GM23338 (cell line): ENCODE results near the gene FYTTD1. TPM values are rescaled to one million over a fixed set of nuclear protein-coding genes. Genes with fewer than 3 reads are reported as not detected.

Source experiments
- ATAC-seq: fragments of 200-7000 bp; cut with Tn5 transposase; 3 replicates; pipeline ENCODE4 v1.9.1; 2020
- DNase-seq: peaks from one replicate; pipeline ENCODE4 v3.0.0-alpha.2; 2015; ENCODE audit warnings: low spot score
- H2AFZ ChIP-seq: fragments of 200-600 bp; sonication (generic); 2 replicates; pipeline ENCODE4 v1.8.0; 2016; ENCODE audit warnings: antibody characterized with exemption, mild to moderate bottlenecking, moderate library complexity
- H3F3A ChIP-seq: fragments of 200-600 bp; sonication (generic); replicated peaks from 2 replicates; pipeline ENCODE4 v1.8.0; 2017; ENCODE audit warnings: antibody characterized with exemption, mixed run types, low read depth
- H3K27ac ChIP-seq: fragments of 200-600 bp; sonication (generic); 2 replicates; pipeline ENCODE4 v1.6.1; 2016; ENCODE audit warnings: low read depth
- H3K27me3 ChIP-seq: fragments of 200-600 bp; sonication (generic); 2 replicates; pipeline ENCODE4 v1.8.0; 2016; ENCODE audit warnings: mild to moderate bottlenecking, mixed run types, moderate library complexity; ENCODE audit not compliant: insufficient read depth
- H3K36me3 ChIP-seq: fragments of 200-600 bp; sonication (generic); 2 replicates; pipeline ENCODE4 v1.8.0; 2016; ENCODE audit warnings: mild to moderate bottlenecking; ENCODE audit not compliant: insufficient read depth
- H3K4me1 ChIP-seq: fragments of 200-600 bp; sonication (generic); 2 replicates; pipeline ENCODE4 v1.8.0; 2016; ENCODE audit warnings: mild to moderate bottlenecking, moderate library complexity; ENCODE audit not compliant: insufficient read depth
- H3K4me2 ChIP-seq: fragments of 200-600 bp; sonication (generic); 2 replicates; pipeline ENCODE4 v1.7.1; 2017; ENCODE audit warnings: mixed run types
- H3K4me3 ChIP-seq: fragments of 200-600 bp; sonication (generic); 2 replicates; pipeline ENCODE4 v1.6.1; 2016; ENCODE audit warnings: mixed run types
- H3K79me2 ChIP-seq: fragments of 200-600 bp; sonication (generic); replicated peaks from 2 replicates; pipeline ENCODE4 v1.8.0; 2017; ENCODE audit warnings: mild to moderate bottlenecking; ENCODE audit not compliant: insufficient read depth
- H3K9me2 ChIP-seq: fragments of 200-600 bp; sonication (generic); 2 replicates; pipeline ENCODE4 v1.8.0; 2017; ENCODE audit not compliant: insufficient read depth
- H4K20me1 ChIP-seq: fragments of 200-600 bp; sonication (generic); replicated peaks from 2 replicates; pipeline ENCODE4 v1.8.0; 2017; ENCODE audit warnings: mild to moderate bottlenecking; ENCODE audit not compliant: insufficient read depth
- H3K27ac Mint-ChIP-seq: 2 replicates; pipeline ENCODE4 v1.8.0; 2020; ENCODE audit warnings: inconsistent platforms, mild to moderate bottlenecking, moderate library complexity, mixed read lengths
- H3K27me3 Mint-ChIP-seq: 3 replicates; pipeline ENCODE4 v1.8.0; 2022; ENCODE audit warnings: low read depth, mild to moderate bottlenecking, moderate library complexity, mixed read lengths, inconsistent platforms; ENCODE audit not compliant: insufficient read depth, poor library complexity
- H3K36me3 Mint-ChIP-seq: 3 replicates; pipeline ENCODE4 v1.8.0; 2021; ENCODE audit warnings: low read depth, mild to moderate bottlenecking, inconsistent platforms, moderate library complexity, mixed read lengths
- H3K4me1 Mint-ChIP-seq: 3 replicates; pipeline ENCODE4 v1.8.0; 2020; ENCODE audit warnings: mild to moderate bottlenecking, inconsistent platforms, mixed read lengths
- H3K4me3 Mint-ChIP-seq: 3 replicates; pipeline ENCODE4 v1.8.0; 2021; ENCODE audit warnings: moderate library complexity, mild to moderate bottlenecking, inconsistent platforms, mixed read lengths
- H3K9me3 Mint-ChIP-seq: 3 replicates; pipeline ENCODE4 v1.8.0; 2020; ENCODE audit warnings: moderate library complexity, mild to moderate bottlenecking, inconsistent platforms, mixed read lengths
- CREB1 ChIP-seq: fragments of 250-450 bp; sonication (Bioruptor Pico); IDR thresholded peaks from 2 replicates; pipeline ENCODE4 v1.5.0; 2020; ENCODE audit warnings: low read depth, mild to moderate bottlenecking, moderate library complexity
- EZH2 ChIP-seq: fragments of 200-600 bp; sonication (generic); IDR thresholded peaks from one replicate; pipeline ENCODE4 v1.8.0; 2017; ENCODE audit warnings: antibody characterized with exemption, mild to moderate bottlenecking, low read depth; ENCODE audit not compliant: unreplicated experiment
- EZH2phosphoT487 ChIP-seq: fragments of 200-600 bp; sonication (generic); IDR thresholded peaks from one replicate; pipeline ENCODE4 v1.8.1; 2018; ENCODE audit warnings: antibody characterized with exemption; ENCODE audit not compliant: unreplicated experiment
- JUNB ChIP-seq: IDR thresholded peaks from one replicate; pipeline ENCODE4 v1.6.1; 2016; ENCODE audit warnings: antibody characterized with exemption; ENCODE audit not compliant: unreplicated experiment
- NANOG ChIP-seq: IDR thresholded peaks from 2 replicates; pipeline ENCODE4 v1.6.1; 2016; ENCODE audit warnings: antibody characterized with exemption, borderline replicate concordance
- POLR2AphosphoS5 ChIP-seq: IDR thresholded peaks from 2 replicates; pipeline ENCODE4 v1.6.1; 2016; ENCODE audit warnings: antibody characterized with exemption, low read depth
- STAT1 ChIP-seq: IDR thresholded peaks from one replicate; pipeline ENCODE4 v1.6.1; 2016; ENCODE audit warnings: antibody characterized with exemption; ENCODE audit not compliant: unreplicated experiment
- ZNF114 ChIP-seq: fragments of 250-450 bp; sonication (Bioruptor Pico); IDR thresholded peaks from 2 replicates; pipeline ENCODE4 v1.5.0; 2020; ENCODE audit warnings: mild to moderate bottlenecking, moderate library complexity
- ZNF331 ChIP-seq: fragments of 250-450 bp; sonication (Bioruptor Pico); IDR thresholded peaks from 2 replicates; pipeline ENCODE4 v1.5.0; 2020; ENCODE audit warnings: low read depth, mild to moderate bottlenecking, moderate library complexity
- polyA plus RNA-seq: library from polyadenylated mRNA; unstranded; fragments of >200 nt; fragmentation: Nextera tagmentation; extraction: Ambion mirVana; gene quantifications from 2 replicates; pipeline ENCODE4 v1.2.1, GENCODE V29; 2016
- total RNA-seq: library from RNA; depleted of rRNA; stranded (reverse); fragments of >200 nt; shearing (Covaris generic); gene quantifications from 2 replicates; pipeline ENCODE4 v1.2.3, GENCODE V29; 2014
- TF ChIP-seq, protein P1 (sequence below), 2 experiments: fragments of 200-600 bp in 1 of 2; sonication (generic) in 1 of 2; conservative IDR thresholded peaks; 2 replicates each; pipeline versions ENCODE4 v1.5.1 to v1.6.1; 2016 to 2017; ENCODE audit warnings: antibody characterized with exemption in 2 of 2, low read depth in 2 of 2, mild to moderate bottlenecking in 2 of 2, moderate library complexity in 1 of 2
- TF ChIP-seq, protein P2 (sequence below): fragments of 250-450 bp; sonication (Bioruptor Pico); IDR thresholded peaks from 2 replicates; pipeline ENCODE4 v1.5.0; 2020; ENCODE audit warnings: mild to moderate bottlenecking, moderate library complexity
- TF ChIP-seq, protein P3 (sequence below): IDR thresholded peaks from 2 replicates; pipeline ENCODE4 v1.6.1; 2016; ENCODE audit warnings: antibody characterized with exemption
- TF ChIP-seq, protein P4 (sequence below): IDR thresholded peaks from one replicate; pipeline ENCODE4 v1.6.1; 2018; ENCODE audit warnings: antibody characterized with exemption; ENCODE audit not compliant: unreplicated experiment

Gene FYTTD1
- total and polyA plus RNA-seq, 2 experiments from 2014 or later, result 13.7 to 14.8 TPM

DNA sequence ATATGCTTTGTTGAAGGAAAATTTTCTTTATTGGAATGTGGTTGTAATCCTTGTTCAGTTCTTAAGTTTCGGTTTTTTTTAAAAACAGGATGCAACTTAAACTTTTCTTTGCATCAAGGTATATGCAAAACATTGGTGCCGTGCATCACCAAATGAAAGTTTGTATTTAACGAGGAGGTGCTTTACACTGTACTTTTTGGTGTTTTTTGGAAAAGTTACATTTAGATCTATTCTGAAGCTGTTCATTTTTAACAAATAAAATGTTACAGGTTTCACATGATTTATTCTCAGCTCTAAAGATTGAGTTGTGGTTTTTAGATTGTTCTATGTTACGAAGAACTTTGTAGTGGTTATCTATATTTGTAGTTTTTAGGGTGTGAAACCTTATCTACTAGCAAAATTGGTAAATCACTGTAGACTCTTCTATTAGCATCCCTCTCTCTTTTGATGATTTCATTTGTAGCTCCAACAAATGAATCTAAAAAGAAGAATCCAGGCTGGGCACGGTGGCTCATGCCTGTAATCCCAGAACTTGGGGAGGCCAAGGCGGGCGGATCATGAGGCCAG is 34.4 kb downstream of the FYTTD1 start:
- Histone ChIP-seq H3F3A (no peaks in the 10 kb centered on the region), H3K27me3 (no peaks in the 10 kb centered on the region), H3K4me3 (no peak overlapping the region), H3K79me2 (no peaks in the 10 kb centered on the region), H2AFZ (no peak overlapping the region), H3K4me2 (no peak overlapping the region), H4K20me1 (no peaks in the 10 kb centered on the region), H3K27ac (no peak overlapping the region), H3K9me2 (no peaks in the 10 kb centered on the region), H3K36me3 (no peaks in the 10 kb centered on the region), H3K4me1 (no peaks in the 10 kb centered on the region)
- Mint-ChIP-seq H3K36me3 (peaks cover 16% of the 10 kb centered on the region; the same call in 2 of the 3 replicates), H3K9me3 (no peaks in the 10 kb centered on the region; the same call in 2 of the 3 replicates), H3K27me3 (no peaks in the 10 kb centered on the region), H3K4me1 (no peaks in the 10 kb centered on the region), H3K27ac (no peak overlapping the region), H3K4me3 (no peak overlapping the region)
- TF ChIP-seq, protein P1, sequence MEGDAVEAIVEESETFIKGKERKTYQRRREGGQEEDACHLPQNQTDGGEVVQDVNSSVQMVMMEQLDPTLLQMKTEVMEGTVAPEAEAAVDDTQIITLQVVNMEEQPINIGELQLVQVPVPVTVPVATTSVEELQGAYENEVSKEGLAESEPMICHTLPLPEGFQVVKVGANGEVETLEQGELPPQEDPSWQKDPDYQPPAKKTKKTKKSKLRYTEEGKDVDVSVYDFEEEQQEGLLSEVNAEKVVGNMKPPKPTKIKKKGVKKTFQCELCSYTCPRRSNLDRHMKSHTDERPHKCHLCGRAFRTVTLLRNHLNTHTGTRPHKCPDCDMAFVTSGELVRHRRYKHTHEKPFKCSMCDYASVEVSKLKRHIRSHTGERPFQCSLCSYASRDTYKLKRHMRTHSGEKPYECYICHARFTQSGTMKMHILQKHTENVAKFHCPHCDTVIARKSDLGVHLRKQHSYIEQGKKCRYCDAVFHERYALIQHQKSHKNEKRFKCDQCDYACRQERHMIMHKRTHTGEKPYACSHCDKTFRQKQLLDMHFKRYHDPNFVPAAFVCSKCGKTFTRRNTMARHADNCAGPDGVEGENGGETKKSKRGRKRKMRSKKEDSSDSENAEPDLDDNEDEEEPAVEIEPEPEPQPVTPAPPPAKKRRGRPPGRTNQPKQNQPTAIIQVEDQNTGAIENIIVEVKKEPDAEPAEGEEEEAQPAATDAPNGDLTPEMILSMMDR (conservative IDR thresholded peaks at IDR 0.05; ENCODE audit: low read depth in 2 of 2), result no peak
- TF ChIP-seq CREB1 (CRISPR knock-in tag) (no peak), ZNF331 (CRISPR knock-in tag) (no peak), STAT1 (no peak), EZH2phosphoT487 (no peak), POLR2AphosphoS5 (no peak), JUNB (no peak), NANOG (no peak), ZNF114 (CRISPR knock-in tag) (no peak), EZH2 (no peak)
- TF ChIP-seq, protein P2, sequence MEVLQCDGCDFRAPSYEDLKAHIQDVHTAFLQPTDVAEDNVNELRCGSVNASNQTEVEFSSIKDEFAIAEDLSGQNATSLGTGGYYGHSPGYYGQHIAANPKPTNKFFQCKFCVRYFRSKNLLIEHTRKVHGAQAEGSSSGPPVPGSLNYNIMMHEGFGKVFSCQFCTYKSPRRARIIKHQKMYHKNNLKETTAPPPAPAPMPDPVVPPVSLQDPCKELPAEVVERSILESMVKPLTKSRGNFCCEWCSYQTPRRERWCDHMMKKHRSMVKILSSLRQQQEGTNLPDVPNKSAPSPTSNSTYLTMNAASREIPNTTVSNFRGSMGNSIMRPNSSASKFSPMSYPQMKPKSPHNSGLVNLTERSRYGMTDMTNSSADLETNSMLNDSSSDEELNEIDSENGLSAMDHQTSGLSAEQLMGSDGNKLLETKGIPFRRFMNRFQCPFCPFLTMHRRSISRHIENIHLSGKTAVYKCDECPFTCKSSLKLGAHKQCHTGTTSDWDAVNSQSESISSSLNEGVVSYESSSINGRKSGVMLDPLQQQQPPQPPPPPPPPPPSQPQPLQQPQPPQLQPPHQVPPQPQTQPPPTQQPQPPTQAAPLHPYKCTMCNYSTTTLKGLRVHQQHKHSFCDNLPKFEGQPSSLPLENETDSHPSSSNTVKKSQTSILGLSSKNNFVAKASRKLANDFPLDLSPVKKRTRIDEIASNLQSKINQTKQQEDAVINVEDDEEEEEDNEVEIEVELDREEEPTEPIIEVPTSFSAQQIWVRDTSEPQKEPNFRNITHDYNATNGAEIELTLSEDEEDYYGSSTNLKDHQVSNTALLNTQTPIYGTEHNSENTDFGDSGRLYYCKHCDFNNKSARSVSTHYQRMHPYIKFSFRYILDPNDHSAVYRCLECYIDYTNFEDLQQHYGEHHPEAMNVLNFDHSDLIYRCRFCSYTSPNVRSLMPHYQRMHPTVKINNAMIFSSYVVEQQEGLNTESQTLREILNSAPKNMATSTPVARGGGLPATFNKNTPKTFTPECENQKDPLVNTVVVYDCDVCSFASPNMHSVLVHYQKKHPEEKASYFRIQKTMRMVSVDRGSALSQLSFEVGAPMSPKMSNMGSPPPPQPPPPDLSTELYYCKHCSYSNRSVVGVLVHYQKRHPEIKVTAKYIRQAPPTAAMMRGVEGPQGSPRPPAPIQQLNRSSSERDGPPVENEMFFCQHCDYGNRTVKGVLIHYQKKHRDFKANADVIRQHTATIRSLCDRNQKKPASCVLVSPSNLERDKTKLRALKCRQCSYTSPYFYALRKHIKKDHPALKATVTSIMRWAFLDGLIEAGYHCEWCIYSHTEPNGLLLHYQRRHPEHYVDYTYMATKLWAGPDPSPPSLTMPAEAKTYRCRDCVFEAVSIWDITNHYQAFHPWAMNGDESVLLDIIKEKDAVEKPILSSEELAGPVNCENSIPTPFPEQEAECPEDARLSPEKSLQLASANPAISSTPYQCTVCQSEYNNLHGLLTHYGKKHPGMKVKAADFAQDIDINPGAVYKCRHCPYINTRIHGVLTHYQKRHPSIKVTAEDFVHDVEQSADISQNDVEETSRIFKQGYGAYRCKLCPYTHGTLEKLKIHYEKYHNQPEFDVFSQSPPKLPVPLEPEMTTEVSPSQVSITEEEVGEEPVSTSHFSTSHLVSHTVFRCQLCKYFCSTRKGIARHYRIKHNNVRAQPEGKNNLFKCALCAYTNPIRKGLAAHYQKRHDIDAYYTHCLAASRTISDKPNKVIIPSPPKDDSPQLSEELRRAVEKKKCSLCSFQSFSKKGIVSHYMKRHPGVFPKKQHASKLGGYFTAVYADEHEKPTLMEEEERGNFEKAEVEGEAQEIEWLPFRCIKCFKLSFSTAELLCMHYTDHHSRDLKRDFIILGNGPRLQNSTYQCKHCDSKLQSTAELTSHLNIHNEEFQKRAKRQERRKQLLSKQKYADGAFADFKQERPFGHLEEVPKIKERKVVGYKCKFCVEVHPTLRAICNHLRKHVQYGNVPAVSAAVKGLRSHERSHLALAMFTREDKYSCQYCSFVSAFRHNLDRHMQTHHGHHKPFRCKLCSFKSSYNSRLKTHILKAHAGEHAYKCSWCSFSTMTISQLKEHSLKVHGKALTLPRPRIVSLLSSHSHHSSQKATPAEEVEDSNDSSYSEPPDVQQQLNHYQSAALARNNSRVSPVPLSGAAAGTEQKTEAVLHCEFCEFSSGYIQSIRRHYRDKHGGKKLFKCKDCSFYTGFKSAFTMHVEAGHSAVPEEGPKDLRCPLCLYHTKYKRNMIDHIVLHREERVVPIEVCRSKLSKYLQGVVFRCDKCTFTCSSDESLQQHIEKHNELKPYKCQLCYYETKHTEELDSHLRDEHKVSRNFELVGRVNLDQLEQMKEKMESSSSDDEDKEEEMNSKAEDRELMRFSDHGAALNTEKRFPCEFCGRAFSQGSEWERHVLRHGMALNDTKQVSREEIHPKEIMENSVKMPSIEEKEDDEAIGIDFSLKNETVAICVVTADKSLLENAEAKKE (CRISPR knock-in tag), result no peak
- TF ChIP-seq, protein P3, sequence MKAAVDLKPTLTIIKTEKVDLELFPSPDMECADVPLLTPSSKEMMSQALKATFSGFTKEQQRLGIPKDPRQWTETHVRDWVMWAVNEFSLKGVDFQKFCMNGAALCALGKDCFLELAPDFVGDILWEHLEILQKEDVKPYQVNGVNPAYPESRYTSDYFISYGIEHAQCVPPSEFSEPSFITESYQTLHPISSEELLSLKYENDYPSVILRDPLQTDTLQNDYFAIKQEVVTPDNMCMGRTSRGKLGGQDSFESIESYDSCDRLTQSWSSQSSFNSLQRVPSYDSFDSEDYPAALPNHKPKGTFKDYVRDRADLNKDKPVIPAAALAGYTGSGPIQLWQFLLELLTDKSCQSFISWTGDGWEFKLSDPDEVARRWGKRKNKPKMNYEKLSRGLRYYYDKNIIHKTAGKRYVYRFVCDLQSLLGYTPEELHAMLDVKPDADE, result no peak
- TF ChIP-seq, protein P4, sequence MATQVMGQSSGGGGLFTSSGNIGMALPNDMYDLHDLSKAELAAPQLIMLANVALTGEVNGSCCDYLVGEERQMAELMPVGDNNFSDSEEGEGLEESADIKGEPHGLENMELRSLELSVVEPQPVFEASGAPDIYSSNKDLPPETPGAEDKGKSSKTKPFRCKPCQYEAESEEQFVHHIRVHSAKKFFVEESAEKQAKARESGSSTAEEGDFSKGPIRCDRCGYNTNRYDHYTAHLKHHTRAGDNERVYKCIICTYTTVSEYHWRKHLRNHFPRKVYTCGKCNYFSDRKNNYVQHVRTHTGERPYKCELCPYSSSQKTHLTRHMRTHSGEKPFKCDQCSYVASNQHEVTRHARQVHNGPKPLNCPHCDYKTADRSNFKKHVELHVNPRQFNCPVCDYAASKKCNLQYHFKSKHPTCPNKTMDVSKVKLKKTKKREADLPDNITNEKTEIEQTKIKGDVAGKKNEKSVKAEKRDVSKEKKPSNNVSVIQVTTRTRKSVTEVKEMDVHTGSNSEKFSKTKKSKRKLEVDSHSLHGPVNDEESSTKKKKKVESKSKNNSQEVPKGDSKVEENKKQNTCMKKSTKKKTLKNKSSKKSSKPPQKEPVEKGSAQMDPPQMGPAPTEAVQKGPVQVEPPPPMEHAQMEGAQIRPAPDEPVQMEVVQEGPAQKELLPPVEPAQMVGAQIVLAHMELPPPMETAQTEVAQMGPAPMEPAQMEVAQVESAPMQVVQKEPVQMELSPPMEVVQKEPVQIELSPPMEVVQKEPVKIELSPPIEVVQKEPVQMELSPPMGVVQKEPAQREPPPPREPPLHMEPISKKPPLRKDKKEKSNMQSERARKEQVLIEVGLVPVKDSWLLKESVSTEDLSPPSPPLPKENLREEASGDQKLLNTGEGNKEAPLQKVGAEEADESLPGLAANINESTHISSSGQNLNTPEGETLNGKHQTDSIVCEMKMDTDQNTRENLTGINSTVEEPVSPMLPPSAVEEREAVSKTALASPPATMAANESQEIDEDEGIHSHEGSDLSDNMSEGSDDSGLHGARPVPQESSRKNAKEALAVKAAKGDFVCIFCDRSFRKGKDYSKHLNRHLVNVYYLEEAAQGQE, result no peak
- DNase-seq, result no peak
- no peak for ATAC-seq
